Measurements from ENCODE around the gene TBPL1. TPM values are rescaled to one million over a fixed set of nuclear protein-coding genes. Genes with fewer than 3 reads are reported as not detected.

TBPL1 gene
- total and polyA plus RNA-seq, 2 of the 8 experiments (the other 6 are each of a cell fraction or from before 2014, with no cell fraction given): 32.5 to 67.0 TPM

- TF ChIP-seq CREB1 (IDR thresholded peaks at IDR 0.05): no peak
These were observed 42.7 kb downstream of the TBPL1 start (continued) for GRCh38 chr6:133995758-133996157.
